Measurements from ENCODE around the gene TERT. TPM values are rescaled to one million over a fixed set of nuclear protein-coding genes. Genes with fewer than 3 reads are reported as not detected.

Gene TERT
- total and polyA plus RNA-seq, 2 of the 8 experiments (the other 6 are each of a cell fraction or from before 2014, with no cell fraction given): 13.1 to 23.1 TPM

- TF ChIP-seq, protein P1, sequence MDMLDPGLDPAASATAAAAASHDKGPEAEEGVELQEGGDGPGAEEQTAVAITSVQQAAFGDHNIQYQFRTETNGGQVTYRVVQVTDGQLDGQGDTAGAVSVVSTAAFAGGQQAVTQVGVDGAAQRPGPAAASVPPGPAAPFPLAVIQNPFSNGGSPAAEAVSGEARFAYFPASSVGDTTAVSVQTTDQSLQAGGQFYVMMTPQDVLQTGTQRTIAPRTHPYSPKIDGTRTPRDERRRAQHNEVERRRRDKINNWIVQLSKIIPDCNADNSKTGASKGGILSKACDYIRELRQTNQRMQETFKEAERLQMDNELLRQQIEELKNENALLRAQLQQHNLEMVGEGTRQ (IDR thresholded peaks at IDR 0.05; ENCODE audit: low read length): no peak
- TF ChIP-seq POU5F1 (IDR thresholded peaks at IDR 0.05; ENCODE audit: low read depth, low read length): no peak
- TF ChIP-seq, protein P2, sequence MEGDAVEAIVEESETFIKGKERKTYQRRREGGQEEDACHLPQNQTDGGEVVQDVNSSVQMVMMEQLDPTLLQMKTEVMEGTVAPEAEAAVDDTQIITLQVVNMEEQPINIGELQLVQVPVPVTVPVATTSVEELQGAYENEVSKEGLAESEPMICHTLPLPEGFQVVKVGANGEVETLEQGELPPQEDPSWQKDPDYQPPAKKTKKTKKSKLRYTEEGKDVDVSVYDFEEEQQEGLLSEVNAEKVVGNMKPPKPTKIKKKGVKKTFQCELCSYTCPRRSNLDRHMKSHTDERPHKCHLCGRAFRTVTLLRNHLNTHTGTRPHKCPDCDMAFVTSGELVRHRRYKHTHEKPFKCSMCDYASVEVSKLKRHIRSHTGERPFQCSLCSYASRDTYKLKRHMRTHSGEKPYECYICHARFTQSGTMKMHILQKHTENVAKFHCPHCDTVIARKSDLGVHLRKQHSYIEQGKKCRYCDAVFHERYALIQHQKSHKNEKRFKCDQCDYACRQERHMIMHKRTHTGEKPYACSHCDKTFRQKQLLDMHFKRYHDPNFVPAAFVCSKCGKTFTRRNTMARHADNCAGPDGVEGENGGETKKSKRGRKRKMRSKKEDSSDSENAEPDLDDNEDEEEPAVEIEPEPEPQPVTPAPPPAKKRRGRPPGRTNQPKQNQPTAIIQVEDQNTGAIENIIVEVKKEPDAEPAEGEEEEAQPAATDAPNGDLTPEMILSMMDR (IDR thresholded peaks at IDR 0.05; ENCODE audit: control extremely low read depth in 1 of 3, insufficient read depth in 1 of 3, low read depth in 1 of 3, low read length in 3 of 3): no peak
- no peak for TF ChIP-seq GABPA (IDR thresholded peaks at IDR 0.05; ENCODE audit: borderline replicate concordance, insufficient read depth, low read length)
- TF ChIP-seq CHD1 (IDR thresholded peaks at IDR 0.05; ENCODE audit: low read depth, low read length): no peak
- TF ChIP-seq, protein P3, sequence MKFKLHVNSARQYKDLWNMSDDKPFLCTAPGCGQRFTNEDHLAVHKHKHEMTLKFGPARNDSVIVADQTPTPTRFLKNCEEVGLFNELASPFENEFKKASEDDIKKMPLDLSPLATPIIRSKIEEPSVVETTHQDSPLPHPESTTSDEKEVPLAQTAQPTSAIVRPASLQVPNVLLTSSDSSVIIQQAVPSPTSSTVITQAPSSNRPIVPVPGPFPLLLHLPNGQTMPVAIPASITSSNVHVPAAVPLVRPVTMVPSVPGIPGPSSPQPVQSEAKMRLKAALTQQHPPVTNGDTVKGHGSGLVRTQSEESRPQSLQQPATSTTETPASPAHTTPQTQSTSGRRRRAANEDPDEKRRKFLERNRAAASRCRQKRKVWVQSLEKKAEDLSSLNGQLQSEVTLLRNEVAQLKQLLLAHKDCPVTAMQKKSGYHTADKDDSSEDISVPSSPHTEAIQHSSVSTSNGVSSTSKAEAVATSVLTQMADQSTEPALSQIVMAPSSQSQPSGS (IDR thresholded peaks at IDR 0.05; ENCODE audit: low read length): no peak
- TF ChIP-seq RBBP5 (IDR thresholded peaks at IDR 0.05; ENCODE audit: borderline replicate concordance, low read depth, low read length): no peak
These were observed 13.6 kb downstream of the TERT start (continued) for GRCh38 chr5:1281038-1281882.
